NCI-H1694 (cell line): ENCODE data around the gene SH3BP4.

Experiments
- DNase-seq: peaks from one replicate; lab custom pipeline; 2025; lab: John Stamatoyannopoulos, UW

SH3BP4 gene

GRCh38 chr2:234968631-234969305 is 17.0 kb downstream of the SH3BP4 start:
- no peak for DNase-seq

GRCh38 chr2:234969306-234970098 is 17.7 kb downstream of the SH3BP4 start:
- DNase-seq = no peak

- no peak for DNase-seq
Observed at GRCh38 chr2:234970099-234970440, 18.3 kb downstream of the SH3BP4 start.

GRCh38 chr2:234970477-234970882 is 18.7 kb downstream of the SH3BP4 start:
- DNase-seq = no peak

DNA sequence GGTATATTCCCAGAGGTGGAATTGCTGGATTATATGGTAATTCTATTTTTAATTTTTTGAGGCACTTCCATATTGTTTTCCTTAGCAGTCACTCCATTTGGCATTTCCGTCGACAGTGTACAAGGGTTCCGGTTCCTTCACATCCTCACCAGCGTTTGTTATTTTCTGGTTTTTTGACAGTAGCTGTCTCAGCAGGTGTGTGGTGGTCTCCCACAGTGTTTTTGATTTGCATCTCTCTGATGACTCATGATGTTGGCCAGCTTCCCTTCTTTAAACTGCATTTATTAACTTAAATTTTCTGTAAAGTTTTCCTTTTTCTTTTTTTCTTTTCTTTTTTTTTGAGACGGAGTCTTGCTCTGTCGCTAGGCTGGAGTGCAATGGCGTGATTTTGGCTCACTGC is 19.7 kb downstream of the SH3BP4 start:
- no peak for DNase-seq

DNA sequence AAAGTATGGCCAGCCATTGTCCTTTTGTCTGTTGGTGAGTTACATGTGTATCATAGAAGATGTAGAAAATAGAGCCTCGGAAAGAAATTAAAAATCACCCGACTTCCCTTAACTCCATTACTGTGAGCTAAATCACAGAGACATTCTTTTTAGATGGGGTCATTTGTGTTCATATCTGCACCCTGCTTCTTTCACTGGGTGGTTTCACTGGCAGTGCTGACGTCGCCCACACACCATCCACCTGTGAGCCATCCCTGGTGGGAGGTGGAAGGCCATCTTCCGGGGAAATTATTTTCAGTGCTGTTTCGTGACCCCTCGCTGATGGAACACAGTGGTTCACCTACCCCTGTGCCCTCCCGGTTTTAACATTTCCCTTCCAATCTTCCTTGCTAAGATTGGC is 21.2 kb downstream of the SH3BP4 start:
- DNase-seq = no peak

- no peak for DNase-seq
Observed at GRCh38 chr2:234974501-234975385, 22.9 kb downstream of the SH3BP4 start.

GRCh38 chr2:234975611-234976010 is 23.8 kb downstream of the SH3BP4 start:
- DNase-seq = no peak

DNA sequence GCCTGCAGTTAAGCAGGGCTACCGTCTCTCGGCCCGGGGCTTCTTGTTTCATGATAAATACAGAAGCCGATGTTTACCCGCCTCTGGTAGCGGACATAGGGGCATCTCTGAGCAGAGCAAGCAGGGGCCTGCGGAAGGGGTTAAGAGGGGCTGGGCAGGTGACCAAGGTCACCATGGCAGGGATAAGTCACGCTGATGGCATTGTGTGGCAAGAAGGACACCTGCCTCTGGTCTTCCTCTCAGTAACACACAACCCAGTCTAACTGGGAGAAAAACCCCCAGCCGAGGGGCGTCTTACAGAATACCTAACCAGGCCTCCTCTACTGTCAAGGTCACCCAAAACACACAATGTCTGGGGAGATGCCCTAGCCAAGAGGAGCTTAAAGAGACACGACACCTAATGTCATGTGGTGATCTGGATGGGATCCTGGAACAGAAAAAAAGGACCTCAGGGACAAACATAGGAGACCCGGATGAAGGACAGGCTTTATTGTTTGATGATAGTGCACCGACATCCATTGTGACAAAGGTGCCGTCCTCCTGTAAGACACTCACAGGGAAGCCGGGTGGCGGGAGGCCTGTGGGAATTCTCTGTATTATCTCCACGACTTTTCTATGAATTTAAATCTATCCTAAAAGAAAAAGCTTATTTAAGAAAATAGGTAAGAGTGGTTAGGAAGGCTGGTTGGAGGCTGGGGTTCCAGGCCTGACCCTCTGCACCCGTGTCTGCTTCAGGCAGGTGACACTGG is 24.8 kb downstream of the SH3BP4 start:
- no peak for DNase-seq

DNA sequence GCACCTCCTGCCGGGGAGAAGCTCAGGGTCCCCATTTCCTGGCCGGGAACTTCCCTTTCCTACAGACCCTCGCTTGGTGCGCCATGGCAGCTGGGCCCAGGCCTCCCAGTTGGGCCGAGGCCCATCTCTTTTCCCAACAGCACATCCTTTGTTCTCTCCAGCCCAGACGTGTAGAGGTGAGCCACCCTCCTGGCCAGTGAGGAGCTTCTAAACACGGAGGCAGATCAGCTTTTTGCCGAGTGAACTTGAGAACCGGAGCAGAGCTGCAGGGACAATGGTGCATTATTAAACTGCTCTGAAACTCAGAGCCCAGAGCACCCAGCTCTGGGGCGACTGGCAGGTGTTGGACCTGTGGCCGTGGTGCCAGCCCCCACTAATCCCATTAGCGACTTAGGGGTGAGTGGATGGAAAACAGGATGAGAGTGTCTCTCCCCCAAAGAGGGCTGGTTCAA is 25.4 kb downstream of the SH3BP4 start:
- no peak for DNase-seq

DNA sequence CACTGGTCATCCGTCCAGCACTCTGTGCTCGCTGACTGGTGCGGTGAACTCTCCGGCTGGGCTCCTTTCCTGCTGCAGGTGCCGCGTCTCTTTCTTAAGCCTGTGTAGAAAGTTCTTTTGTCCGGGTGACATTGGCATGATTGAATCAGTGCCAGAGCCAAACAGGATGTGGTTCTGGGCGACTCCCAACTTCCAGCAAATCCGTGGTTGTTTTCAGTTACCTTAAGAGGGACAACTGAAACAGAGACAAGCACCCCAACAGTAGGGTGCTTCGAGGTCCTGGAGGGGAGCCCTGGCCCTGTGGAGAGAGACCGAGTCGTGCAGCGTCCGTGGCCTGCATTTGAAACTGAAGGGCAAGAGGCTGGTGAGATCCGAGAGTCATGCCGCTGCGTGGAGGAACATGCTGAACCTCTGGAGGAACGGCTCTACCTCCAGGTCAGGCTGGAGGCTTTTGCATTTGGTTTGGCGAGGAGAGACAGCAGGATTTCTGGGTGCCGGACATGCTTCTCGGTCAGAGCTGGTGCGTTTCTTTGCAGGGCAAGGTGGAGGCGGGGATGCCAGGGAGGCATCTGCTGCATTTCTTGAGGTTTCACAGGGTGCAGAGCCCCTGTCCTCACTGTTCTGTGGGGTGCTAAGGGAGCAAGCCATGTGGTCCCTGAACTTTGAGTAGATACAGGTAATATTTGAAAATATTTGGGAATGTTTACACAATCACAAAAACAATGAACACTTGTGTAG is 26.8 kb downstream of the SH3BP4 start:
- DNase-seq = no peak

GRCh38 chr2:234979204-234980167 is 27.7 kb downstream of the SH3BP4 start:
- no peak for DNase-seq

DNA sequence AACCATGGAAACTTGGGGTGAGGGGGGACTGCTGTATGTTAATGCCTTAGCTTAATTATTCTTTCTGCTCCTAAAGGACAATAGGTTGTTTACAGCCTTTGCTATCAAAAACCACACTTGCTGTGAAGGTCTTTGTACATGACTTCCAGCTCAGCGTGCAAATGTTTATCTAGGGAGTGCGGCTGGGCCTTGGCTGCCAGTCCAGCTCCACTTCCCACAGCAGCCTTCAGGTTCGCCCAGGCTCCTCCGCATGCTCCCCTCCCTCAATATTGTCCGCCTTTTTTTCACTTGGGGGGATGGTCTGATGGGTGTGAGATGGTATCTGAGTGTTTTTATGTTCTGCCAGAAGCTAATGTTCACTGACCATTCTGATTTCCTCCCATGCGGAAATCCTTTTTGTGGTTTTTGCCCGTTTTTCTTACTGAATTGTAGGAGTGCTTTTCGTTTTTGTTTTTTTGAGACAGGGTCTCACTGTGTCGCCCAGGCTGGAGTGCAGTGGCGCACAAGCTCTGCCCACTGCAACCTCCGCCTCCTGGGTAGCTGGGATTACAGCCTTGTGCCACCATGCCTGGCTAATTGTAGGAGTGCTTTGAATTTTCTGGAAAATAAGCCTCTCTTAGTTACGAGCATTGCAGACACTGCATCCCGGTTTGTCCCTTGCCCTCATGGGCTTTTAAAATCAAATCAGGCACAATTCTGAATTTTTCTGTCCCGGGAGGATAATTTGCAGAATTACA is 28.8 kb downstream of the SH3BP4 start:
- DNase-seq = no peak

DNA sequence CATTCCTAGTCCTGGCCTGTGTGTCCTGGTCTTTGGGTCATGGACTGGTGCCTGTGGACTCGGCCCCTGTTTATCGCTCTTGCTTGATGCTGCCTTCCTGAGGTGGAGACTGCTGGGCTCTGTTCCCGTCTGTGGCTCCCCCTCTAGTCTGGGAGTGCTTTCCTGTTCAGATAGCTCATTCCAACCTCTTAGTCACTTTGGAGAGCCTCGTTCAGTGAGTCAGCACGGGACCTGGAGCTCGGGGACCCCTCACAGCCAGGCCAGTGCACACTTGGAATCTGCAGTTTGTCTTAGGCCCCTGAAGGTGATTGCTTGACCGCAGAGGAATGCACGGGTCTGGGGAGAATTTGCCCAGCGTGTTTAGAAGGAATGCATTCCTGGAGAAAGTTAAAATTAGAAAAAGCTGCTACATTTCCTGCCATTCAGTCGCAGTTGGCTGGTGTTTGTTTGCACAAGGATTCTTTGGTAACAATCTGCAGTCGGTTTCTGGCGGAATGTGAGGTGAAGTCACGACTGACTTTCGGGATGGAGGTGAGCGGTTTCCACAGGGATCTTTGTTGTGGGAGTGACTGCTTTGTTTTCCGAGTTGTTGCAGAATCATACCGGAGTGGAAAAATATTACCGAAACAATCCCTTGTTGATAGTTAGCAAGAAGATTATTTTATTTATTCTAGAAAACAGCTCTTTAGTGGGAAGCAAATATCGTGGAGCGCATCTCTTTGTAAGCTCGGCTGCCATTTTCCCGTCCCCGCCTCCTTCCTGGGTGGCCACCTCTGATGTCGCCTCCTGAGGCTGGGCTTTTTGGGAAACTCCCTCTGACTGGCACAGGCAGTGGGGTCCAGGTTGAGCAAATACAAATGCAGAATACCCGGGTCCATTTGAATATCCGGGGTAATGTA is 29.6 kb downstream of the SH3BP4 start:
- no peak for DNase-seq

DNA sequence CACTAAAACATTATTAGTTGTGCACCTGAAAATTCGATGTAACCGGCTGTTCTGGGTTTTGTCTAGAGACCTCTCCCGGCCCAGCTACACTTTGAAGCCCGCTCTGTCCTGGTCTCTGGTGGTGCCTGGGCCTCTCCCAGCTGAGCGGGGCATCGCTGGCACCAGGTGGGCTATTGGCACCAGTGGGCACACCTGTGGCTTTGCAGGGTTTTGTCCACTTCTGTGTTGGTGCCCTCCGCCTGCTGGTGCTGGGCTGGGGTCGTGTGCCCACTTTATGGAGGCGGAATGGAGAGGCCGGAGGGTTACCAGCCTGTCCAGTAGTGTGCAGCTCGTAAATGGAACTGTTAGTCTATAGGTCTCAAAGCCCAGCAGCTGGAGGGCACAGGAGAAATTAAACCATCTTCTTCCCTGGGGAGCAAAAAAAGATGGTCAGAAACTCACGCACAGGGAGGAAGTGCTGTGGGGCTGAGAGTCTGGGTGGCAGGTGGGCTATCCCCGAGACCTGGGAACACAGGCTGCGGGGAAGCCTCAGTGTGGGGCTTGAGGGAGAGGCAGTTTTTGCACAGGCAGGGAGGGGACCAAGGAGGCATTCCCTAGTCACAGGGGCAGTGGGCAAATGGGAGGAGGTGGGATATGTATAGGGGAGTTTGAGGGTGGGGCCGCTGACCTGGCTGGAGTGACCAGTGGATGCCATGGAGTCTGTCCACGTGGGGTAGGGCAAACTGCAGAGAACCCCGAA is 30.4 kb downstream of the SH3BP4 start:
- no peak for DNase-seq

DNA sequence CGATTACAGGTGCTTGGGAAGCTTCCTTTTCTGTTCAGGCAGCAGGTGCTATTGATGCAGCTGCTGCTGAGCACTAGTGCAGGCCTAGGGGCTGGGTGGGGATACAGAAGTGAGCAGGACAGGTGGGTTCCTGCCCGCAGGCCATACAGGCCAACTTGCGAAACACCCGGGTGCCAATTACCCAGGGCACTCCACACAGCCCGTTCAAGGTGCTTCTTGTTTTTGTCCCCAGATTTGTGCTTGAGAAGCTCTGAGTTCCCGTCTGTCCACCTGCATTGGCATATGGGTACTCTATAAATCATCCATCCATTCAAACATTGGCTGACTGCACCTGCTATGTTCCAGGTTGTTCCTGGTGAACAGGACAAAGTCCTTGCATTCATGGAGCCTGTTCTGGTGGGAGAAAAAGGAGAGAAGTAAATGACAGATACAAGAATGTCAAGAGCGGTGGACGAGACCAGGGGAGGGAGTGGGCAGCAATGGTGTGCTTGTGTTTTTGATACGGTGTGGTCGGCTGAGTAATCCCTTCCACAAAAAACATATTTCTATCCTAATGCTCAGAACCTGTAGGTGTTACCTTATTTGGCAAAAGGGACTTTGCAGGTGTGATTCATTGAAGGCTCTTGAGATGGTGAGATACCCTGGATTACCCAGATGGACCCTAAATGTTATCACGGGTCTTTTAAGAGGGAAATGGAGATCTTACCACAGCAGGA is 31.4 kb downstream of the SH3BP4 start:
- DNase-seq = no peak
